Tibial nerve (tissue), 3 donors: ENCODE results near the gene TMEM31.
"Not testable (repeated sequence)": the region's sequence is repeated elsewhere in the genome, so short reads cannot be mapped to it uniquely, and the experiment has no call there.

ENCODE experiments used
- POLR2A ChIP-seq, 2 donors: fragments of 450-650 bp; IDR thresholded peaks; one replicate each; pipeline ENCODE4 v1.6.1; 2017; ENCODE audit warnings: antibody characterized with exemption in 2 of 2, mild to moderate bottlenecking in 2 of 2, moderate library complexity in 2 of 2
- TF ChIP-seq, protein P1 (sequence below), 5 experiments: fragments of 200-600 bp in 3 of 5; fragments of 450-650 bp in 2 of 5; sonication (generic) in 3 of 5; IDR thresholded peaks; one replicate each; pipeline ENCODE4 v1.5.1; 2016 to 2019; ENCODE audit warnings: antibody characterized with exemption in 5 of 5, mild to moderate bottlenecking in 3 of 5, moderate library complexity in 2 of 5

- not testable (repeated sequence) for TF ChIP-seq POLR2A (IDR thresholded peaks at IDR 0.05)
- TF ChIP-seq, protein P1, sequence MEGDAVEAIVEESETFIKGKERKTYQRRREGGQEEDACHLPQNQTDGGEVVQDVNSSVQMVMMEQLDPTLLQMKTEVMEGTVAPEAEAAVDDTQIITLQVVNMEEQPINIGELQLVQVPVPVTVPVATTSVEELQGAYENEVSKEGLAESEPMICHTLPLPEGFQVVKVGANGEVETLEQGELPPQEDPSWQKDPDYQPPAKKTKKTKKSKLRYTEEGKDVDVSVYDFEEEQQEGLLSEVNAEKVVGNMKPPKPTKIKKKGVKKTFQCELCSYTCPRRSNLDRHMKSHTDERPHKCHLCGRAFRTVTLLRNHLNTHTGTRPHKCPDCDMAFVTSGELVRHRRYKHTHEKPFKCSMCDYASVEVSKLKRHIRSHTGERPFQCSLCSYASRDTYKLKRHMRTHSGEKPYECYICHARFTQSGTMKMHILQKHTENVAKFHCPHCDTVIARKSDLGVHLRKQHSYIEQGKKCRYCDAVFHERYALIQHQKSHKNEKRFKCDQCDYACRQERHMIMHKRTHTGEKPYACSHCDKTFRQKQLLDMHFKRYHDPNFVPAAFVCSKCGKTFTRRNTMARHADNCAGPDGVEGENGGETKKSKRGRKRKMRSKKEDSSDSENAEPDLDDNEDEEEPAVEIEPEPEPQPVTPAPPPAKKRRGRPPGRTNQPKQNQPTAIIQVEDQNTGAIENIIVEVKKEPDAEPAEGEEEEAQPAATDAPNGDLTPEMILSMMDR (IDR thresholded peaks at IDR 0.05): not testable (repeated sequence)
These were observed 52.8 kb downstream of the TMEM31 start for GRCh38 chrX:103763541-103763940.
